ENCODE results near the gene PBX1.

- no peak for TF ChIP-seq EZH2 (IDR thresholded peaks at IDR 0.05; ENCODE audit: borderline replicate concordance, low read depth, low read length, severe bottlenecking)
- no peak for TF ChIP-seq CTCF (IDR thresholded peaks at IDR 0.05; ENCODE audit: borderline replicate concordance, extremely low read depth, low read length, poor library complexity, severe bottlenecking)
Measured at GRCh38 chr1:164511001-164511705, 47.8 kb upstream of the PBX1 start.

Data from DND-41 (cell line).